HG02884 (cell line): ENCODE data around the gene ASB5.
A peak's percentile ranks its signal among the peaks of the same experiment; 100 is the strongest.
"Not testable (repeated sequence)": the region's sequence is repeated elsewhere in the genome, so short reads cannot be mapped to it uniquely, and the experiment has no call there.

Experiments used
- ATAC-seq: cut with Tn5 transposase; IDR thresholded peaks from one replicate; pipeline ENCODE4 v1.9.1; 2021; ENCODE audit warnings: mild to moderate bottlenecking, moderate library complexity; ENCODE audit not compliant: unreplicated experiment

ASB5 gene

GRCh38 chr4:176279560-176279959, 10.5 kb upstream of the ASB5 start:
- not testable (repeated sequence) for ATAC-seq

- ATAC-seq = peak; percentile 98
Measured at GRCh38 chr4:176277162-176277904, 8.3 kb upstream of the ASB5 start.

- no peak for ATAC-seq
Measured at GRCh38 chr4:176276710-176277109, 7.7 kb upstream of the ASB5 start.

GRCh38 chr4:176274441-176274840, 5.4 kb upstream of the ASB5 start:
- no peak for ATAC-seq

- ATAC-seq = no peak
Measured at GRCh38 chr4:176273736-176274135, 4.7 kb upstream of the ASB5 start.

GRCh38 chr4:176272799-176273198, 3.8 kb upstream of the ASB5 start:
- ATAC-seq = no peak

GRCh38 chr4:176271749-176272148, 2.7 kb upstream of the ASB5 start:
- ATAC-seq = no peak

GRCh38 chr4:176270669-176271068, 1.6 kb upstream of the ASB5 start:
- ATAC-seq = no peak

- no peak for ATAC-seq
Measured at GRCh38 chr4:176266026-176266425, 3.0 kb downstream of the ASB5 start.

GRCh38 chr4:176262243-176262642, 6.8 kb downstream of the ASB5 start:
- peak; percentile 99 for ATAC-seq

- no peak for ATAC-seq
Measured at GRCh38 chr4:176261481-176261880, 7.5 kb downstream of the ASB5 start.

GRCh38 chr4:176261018-176261417, 8.0 kb downstream of the ASB5 start:
- ATAC-seq = no peak

- ATAC-seq = no peak
Measured at GRCh38 chr4:176259330-176260090, 9.5 kb downstream of the ASB5 start.

GRCh38 chr4:176258135-176258534, 10.9 kb downstream of the ASB5 start:
- no peak for ATAC-seq

GRCh38 chr4:176256921-176257320, 12.1 kb downstream of the ASB5 start:
- no peak for ATAC-seq

GRCh38 chr4:176242764-176243347, 26.2 kb downstream of the ASB5 start:
- no peak for ATAC-seq

GRCh38 chr4:176241703-176242102, 27.3 kb downstream of the ASB5 start:
- ATAC-seq = no peak

- no peak for ATAC-seq
Measured at GRCh38 chr4:176238826-176239225, 30.2 kb downstream of the ASB5 start.

GRCh38 chr4:176238157-176238610, 30.8 kb downstream of the ASB5 start:
- no peak for ATAC-seq

- ATAC-seq = no peak
Measured at GRCh38 chr4:176236946-176237345, 32.1 kb downstream of the ASB5 start.

GRCh38 chr4:176230836-176231235, 38.2 kb downstream of the ASB5 start:
- no peak for ATAC-seq

- no peak for ATAC-seq
Measured at GRCh38 chr4:176229645-176230044, 39.4 kb downstream of the ASB5 start.
